ENCODE data around the gene ACOXL.

DNA sequence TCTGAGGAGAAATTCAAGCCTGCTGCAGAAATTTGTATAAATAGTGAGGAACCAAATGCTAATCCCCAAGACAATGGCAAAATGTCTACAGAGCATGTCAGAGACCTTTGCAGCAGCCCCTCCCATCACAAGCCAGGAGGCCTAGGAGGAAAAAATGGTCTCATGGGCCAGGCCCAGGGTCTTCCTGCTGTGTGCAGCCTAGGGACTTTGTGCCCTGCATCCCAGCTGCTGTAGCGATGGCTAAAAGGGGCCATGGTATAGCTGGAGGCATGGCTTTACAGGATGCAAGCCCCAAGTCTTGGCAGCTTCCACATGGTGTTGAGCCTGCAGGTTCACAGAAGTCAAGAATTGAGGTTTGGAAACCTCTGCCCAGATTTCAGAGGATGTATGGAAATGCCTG lies 197.2 kb downstream of the ACOXL start:
- TF ChIP-seq, protein P1, sequence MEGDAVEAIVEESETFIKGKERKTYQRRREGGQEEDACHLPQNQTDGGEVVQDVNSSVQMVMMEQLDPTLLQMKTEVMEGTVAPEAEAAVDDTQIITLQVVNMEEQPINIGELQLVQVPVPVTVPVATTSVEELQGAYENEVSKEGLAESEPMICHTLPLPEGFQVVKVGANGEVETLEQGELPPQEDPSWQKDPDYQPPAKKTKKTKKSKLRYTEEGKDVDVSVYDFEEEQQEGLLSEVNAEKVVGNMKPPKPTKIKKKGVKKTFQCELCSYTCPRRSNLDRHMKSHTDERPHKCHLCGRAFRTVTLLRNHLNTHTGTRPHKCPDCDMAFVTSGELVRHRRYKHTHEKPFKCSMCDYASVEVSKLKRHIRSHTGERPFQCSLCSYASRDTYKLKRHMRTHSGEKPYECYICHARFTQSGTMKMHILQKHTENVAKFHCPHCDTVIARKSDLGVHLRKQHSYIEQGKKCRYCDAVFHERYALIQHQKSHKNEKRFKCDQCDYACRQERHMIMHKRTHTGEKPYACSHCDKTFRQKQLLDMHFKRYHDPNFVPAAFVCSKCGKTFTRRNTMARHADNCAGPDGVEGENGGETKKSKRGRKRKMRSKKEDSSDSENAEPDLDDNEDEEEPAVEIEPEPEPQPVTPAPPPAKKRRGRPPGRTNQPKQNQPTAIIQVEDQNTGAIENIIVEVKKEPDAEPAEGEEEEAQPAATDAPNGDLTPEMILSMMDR (IDR thresholded peaks at IDR 0.05), result no peak
- no peak for TF ChIP-seq POLR2A (IDR thresholded peaks at IDR 0.05)
